IPS DF 6.9 (cell line): Measurements from ENCODE around the gene ATF7IP.
"Not testable (repeated sequence)": the region's sequence is repeated elsewhere in the genome, so short reads cannot be mapped to it uniquely, and the experiment has no call there.

ENCODE experiments used
- DNase-seq: peaks from one replicate; pipeline ENCODE4 v3.0.0-alpha.2; 2013; ENCODE audit warnings: low read depth, low spot score
- H3K27ac ChIP-seq: one replicate; pipeline ENCODE4 v1.5.1; 2013; ENCODE audit warnings: low read length, control low read depth
- H3K27me3 ChIP-seq: 2 replicates; pipeline ENCODE4 v1.6.1; 2013; ENCODE audit warnings: mild to moderate bottlenecking, low read length; ENCODE audit not compliant: control insufficient read depth, insufficient read depth
- H3K36me3 ChIP-seq: 2 replicates; pipeline ENCODE4 v1.6.1; 2013; ENCODE audit warnings: low read length; ENCODE audit not compliant: control insufficient read depth, insufficient read depth
- H3K4me1 ChIP-seq: 2 replicates; pipeline ENCODE4 v1.6.1; 2013; ENCODE audit warnings: low read length; ENCODE audit not compliant: control insufficient read depth, insufficient read depth
- H3K4me3 ChIP-seq: 2 replicates; pipeline ENCODE4 v1.5.1; 2013; ENCODE audit warnings: mild to moderate bottlenecking, low read length
- H3K9me3 ChIP-seq: 2 replicates; pipeline ENCODE4 v1.6.1; 2013; ENCODE audit warnings: low read length, inconsistent platforms; ENCODE audit not compliant: control insufficient read depth, insufficient read depth
- WGBS: extraction: QIAGEN DNeasy Blood & Tissue Kit; methylation state at CpG from one replicate; pipeline ENCODE4 v1.1.7; 2013; ENCODE audit warnings: mixed read lengths, missing lambda C conversion rate; ENCODE audit not compliant: insufficient read length, insufficient coverage; 5-methylcytosine and 5-hydroxymethylcytosine counted together

ATF7IP gene

GRCh38 chr12:14340371-14340770, 25.1 kb upstream of the ATF7IP start:
- no peaks in the 10 kb centered on the region for H3K9me3 ChIP-seq
- H3K27me3 ChIP-seq, result no peaks in the 10 kb centered on the region
- H3K4me1 ChIP-seq, result no peaks in the 10 kb centered on the region
- no peaks in the 10 kb centered on the region for H3K36me3 ChIP-seq
- no peak overlapping the region for H3K4me3 ChIP-seq
- H3K27ac ChIP-seq, result no peak overlapping the region
- DNase-seq, result no peak

GRCh38 chr12:14351524-14351923, 14.0 kb upstream of the ATF7IP start:
- DNase-seq, H3K9me3 ChIP-seq, H3K4me3 ChIP-seq, H3K36me3 ChIP-seq, H3K4me1 ChIP-seq, H3K27me3 ChIP-seq, H3K27ac ChIP-seq: not testable (repeated sequence)
- WGBS, result no CpG with 5 or more reads among the region's 4 CpGs

- H3K4me3 ChIP-seq, H3K27ac ChIP-seq, H3K27me3 ChIP-seq, H3K9me3 ChIP-seq, DNase-seq, H3K4me1 ChIP-seq, H3K36me3 ChIP-seq: not testable (repeated sequence)
- no CpG with 5 or more reads among the region's 1 CpG for WGBS
These were observed 13.4 kb upstream of the ATF7IP start for GRCh38 chr12:14352066-14352465.

- H3K27me3 ChIP-seq, H3K4me3 ChIP-seq, H3K27ac ChIP-seq, H3K36me3 ChIP-seq, H3K4me1 ChIP-seq, H3K9me3 ChIP-seq, DNase-seq: not testable (repeated sequence)
- WGBS, result no CpG with 5 or more reads among the region's 28 CpGs
These were observed 10.8 kb upstream of the ATF7IP start for GRCh38 chr12:14354665-14355064.

- H3K9me3 ChIP-seq, result no peaks in the 10 kb centered on the region
- no peak overlapping the region for H3K4me3 ChIP-seq
- DNase-seq, result no peak
- H3K27me3 ChIP-seq, result no peaks in the 10 kb centered on the region
- no CpG with 5 or more reads among the region's 1 CpG for WGBS
- H3K36me3 ChIP-seq, result no peaks in the 10 kb centered on the region
- no peak overlapping the region for H3K27ac ChIP-seq
- no peaks in the 10 kb centered on the region for H3K4me1 ChIP-seq
These were observed 9.3 kb upstream of the ATF7IP start for GRCh38 chr12:14356147-14356546.

GRCh38 chr12:14357486-14357885, 8.0 kb upstream of the ATF7IP start:
- WGBS, result no CpG with 5 or more reads among the region's 1 CpG
- no peaks in the 10 kb centered on the region for H3K36me3 ChIP-seq
- no peak for DNase-seq
- no peak overlapping the region for H3K27ac ChIP-seq
- H3K4me1 ChIP-seq, result no peaks in the 10 kb centered on the region
- H3K27me3 ChIP-seq, result no peaks in the 10 kb centered on the region
- H3K9me3 ChIP-seq, result no peaks in the 10 kb centered on the region
- H3K4me3 ChIP-seq, result no peak overlapping the region

GRCh38 chr12:14362352-14362751, 3.1 kb upstream of the ATF7IP start:
- no peak for DNase-seq
- no peak overlapping the region for H3K4me3 ChIP-seq
- WGBS, result no CpG with 5 or more reads among the region's 1 CpG
- no peaks in the 10 kb centered on the region for H3K27me3 ChIP-seq
- no peaks in the 10 kb centered on the region for H3K9me3 ChIP-seq
- H3K4me1 ChIP-seq, result no peaks in the 10 kb centered on the region
- no peak overlapping the region for H3K27ac ChIP-seq
- H3K36me3 ChIP-seq, result no peaks in the 10 kb centered on the region

GRCh38 chr12:14364583-14365271, 755 bp upstream of the ATF7IP start:
- Histone ChIP-seq H3K9me3 (no peaks in the 10 kb centered on the region), H3K36me3 (no peaks in the 10 kb centered on the region), H3K27ac (no peak overlapping the region), H3K4me3 (no peak overlapping the region), H3K27me3 (no peaks in the 10 kb centered on the region), H3K4me1 (no peaks in the 10 kb centered on the region)
- DNase-seq, result no peak
- WGBS, result no CpG with 5 or more reads among the region's 8 CpGs

- H3K36me3 ChIP-seq, result no peaks in the 10 kb centered on the region
- H3K27ac ChIP-seq, result no peak overlapping the region
- no CpG with 5 or more reads among the region's 5 CpGs for WGBS
- peak overlapping the region; percentile 82; the same call in 1 of the 2 replicates for H3K4me3 ChIP-seq
- no peaks in the 10 kb centered on the region for H3K27me3 ChIP-seq
- no peaks in the 10 kb centered on the region for H3K9me3 ChIP-seq
- H3K4me1 ChIP-seq, result no peaks in the 10 kb centered on the region
- no peak for DNase-seq
These were observed 942 bp downstream of the ATF7IP start for GRCh38 chr12:14366209-14367039.

GRCh38 chr12:14367040-14367661, 1.7 kb downstream of the ATF7IP start:
- no peak for DNase-seq
- H3K36me3 ChIP-seq, result no peaks in the 10 kb centered on the region
- no peaks in the 10 kb centered on the region for H3K27me3 ChIP-seq
- no peaks in the 10 kb centered on the region for H3K9me3 ChIP-seq
- H3K27ac ChIP-seq, result no peak overlapping the region
- peak overlapping the region; percentile 27; the same call in 1 of the 2 replicates for H3K4me3 ChIP-seq
- no peaks in the 10 kb centered on the region for H3K4me1 ChIP-seq
- 100% methylated on average over 1 of the region's 7 CpGs for WGBS
